ENCODE data around the gene DNAJB5.

The DNAJB5 gene

DNA sequence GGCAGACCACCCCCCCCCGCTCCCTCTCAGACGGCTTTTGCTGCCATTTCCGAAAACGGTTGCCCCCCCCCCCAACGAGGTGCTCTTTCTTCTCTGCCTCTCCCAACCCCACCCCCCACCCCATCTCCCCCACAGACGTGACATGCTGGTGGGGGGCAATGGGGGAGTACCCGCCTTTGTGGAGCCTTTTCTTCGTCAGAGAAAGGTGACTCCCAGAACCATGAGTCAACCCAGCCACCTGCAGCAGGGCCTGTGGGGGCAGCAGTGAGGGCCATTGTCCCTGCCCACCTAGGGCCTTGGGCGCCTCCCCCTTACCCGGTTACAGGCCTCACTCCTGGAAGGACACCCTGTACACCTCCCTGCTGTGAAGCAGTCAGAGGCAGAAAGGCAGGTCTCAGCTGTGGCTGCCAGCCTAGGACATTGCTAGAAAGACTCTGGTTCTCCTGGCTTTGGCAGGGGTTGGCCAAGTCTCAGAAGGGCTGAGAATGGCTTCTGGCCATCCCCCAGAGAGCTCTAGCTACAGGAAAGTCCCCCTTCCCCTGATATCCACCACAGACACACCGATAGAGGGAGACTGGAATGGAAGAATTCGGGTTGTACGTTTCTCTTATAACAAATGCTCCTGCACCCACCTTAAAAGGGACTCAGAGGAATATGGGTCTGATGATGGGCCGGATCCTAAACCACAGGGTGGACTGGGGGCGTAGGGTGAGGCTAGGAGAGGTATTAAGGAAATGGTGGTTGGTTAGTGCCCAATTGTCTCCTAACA is 2.2 kb downstream of the DNAJB5 start:
- DNase-seq (ENCODE audit: low read depth): peak; percentile 55
- no peak overlapping the region for H3K4me3 ChIP-seq (ENCODE audit: low read depth, low read length)
- TF ChIP-seq, protein P1, sequence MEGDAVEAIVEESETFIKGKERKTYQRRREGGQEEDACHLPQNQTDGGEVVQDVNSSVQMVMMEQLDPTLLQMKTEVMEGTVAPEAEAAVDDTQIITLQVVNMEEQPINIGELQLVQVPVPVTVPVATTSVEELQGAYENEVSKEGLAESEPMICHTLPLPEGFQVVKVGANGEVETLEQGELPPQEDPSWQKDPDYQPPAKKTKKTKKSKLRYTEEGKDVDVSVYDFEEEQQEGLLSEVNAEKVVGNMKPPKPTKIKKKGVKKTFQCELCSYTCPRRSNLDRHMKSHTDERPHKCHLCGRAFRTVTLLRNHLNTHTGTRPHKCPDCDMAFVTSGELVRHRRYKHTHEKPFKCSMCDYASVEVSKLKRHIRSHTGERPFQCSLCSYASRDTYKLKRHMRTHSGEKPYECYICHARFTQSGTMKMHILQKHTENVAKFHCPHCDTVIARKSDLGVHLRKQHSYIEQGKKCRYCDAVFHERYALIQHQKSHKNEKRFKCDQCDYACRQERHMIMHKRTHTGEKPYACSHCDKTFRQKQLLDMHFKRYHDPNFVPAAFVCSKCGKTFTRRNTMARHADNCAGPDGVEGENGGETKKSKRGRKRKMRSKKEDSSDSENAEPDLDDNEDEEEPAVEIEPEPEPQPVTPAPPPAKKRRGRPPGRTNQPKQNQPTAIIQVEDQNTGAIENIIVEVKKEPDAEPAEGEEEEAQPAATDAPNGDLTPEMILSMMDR (IDR thresholded peaks at IDR 0.05; ENCODE audit: low read depth, low read length): peak; percentile 30
- no peak for TF ChIP-seq POLR2A (IDR thresholded peaks at IDR 0.05; ENCODE audit: extremely low read depth, insufficient read length)
- TF ChIP-seq, protein P2, sequence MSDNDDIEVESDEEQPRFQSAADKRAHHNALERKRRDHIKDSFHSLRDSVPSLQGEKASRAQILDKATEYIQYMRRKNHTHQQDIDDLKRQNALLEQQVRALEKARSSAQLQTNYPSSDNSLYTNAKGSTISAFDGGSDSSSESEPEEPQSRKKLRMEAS (IDR thresholded peaks at IDR 0.05; ENCODE audit: low read depth, low read length): 0 out of 2 replicates have a peak, but pooled peaks have one; percentile 2
- no peak for TF ChIP-seq MYC (IDR thresholded peaks at IDR 0.05; ENCODE audit: low read depth, low read length)

DNA sequence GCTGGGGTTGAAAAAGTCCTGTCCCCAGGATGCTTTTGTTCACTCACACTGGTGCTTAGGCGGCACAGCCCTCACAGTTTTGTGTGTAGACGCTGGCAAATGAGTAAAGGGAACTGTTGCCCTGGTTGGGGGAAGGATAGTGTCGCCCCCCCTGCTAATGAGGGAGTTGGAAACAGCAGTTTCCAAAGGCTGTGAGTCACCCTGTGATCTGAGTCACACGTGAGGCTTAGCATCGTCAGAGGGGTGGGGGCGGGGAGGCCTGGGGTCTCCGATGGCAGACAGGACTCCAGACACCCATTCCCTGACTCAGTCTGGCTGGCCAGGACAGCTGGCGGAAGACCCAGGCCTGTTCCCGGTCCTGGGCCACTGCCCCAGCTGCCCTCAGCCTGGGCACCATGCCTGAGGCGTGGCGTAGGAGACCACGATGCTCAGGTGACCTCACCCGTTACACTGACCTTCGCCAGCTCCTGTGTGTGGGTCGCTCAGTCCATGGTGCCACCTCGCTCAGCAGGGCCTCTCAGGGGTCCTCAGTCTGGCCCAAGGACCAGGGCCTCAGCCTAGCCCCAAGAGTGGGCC is 2.9 kb downstream of the DNAJB5 start:
- DNase-seq (ENCODE audit: low read depth): peak; percentile 93
- H3K4me3 ChIP-seq (ENCODE audit: low read depth, low read length): no peak overlapping the region
- no peak for TF ChIP-seq POLR2A (IDR thresholded peaks at IDR 0.05; ENCODE audit: extremely low read depth, insufficient read length)
- TF ChIP-seq, protein P1 (IDR thresholded peaks at IDR 0.05; ENCODE audit: low read depth, low read length): no peak
- TF ChIP-seq, protein P2 (IDR thresholded peaks at IDR 0.05; ENCODE audit: low read depth, low read length): peak; percentile 87
- TF ChIP-seq MYC (IDR thresholded peaks at IDR 0.05; ENCODE audit: low read depth, low read length): peak; percentile 90

- no peak overlapping the region for H3K4me3 ChIP-seq (ENCODE audit: low read depth, low read length)
- TF ChIP-seq POLR2A (IDR thresholded peaks at IDR 0.05; ENCODE audit: extremely low read depth, insufficient read length): peak; percentile 16
- no peak for TF ChIP-seq MYC (IDR thresholded peaks at IDR 0.05; ENCODE audit: low read depth, low read length)
- DNase-seq (ENCODE audit: low read depth): peak; percentile 60
Observed at GRCh38 chr9:34993502-34994259, 4.1 kb downstream of the DNAJB5 start.

DNA sequence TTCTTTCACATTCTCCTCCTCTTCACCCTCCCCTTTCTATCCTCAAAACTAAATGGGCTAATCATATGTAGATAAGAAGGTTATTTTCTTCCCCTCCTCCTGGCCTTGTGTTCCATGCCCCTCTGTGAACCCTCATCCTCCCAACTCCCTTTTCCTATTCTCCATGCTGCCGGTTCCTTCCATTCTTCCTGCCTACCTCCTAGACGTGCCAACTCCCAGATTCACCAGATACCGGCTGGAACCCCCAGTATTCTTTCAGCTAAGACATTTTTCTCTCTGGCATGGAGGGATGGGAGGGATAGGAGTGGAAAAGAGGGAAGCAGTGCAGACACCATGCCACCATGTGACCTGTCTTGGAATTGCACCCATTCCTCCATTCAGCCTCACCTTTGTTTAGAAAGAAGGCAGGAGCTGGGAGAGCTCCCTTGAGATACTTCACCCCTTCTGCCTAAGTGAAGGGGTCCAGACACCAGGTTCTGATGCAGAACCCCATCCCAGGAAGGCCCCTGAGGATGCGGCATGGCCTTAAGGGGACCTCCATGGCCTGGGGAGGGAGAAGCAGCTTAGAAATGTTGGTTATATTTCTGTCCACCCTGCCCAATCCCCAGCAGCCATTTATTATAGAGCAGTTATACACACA is 4.8 kb downstream of the DNAJB5 start:
- DNase-seq (ENCODE audit: low read depth): peak; percentile 68
- TF ChIP-seq, protein P2 (IDR thresholded peaks at IDR 0.05; ENCODE audit: low read depth, low read length): peak; percentile 85
- TF ChIP-seq MYC (IDR thresholded peaks at IDR 0.05; ENCODE audit: low read depth, low read length) (peak; percentile 54), POLR2A (IDR thresholded peaks at IDR 0.05; ENCODE audit: extremely low read depth, insufficient read length) (no peak)
- TF ChIP-seq, protein P1 (IDR thresholded peaks at IDR 0.05; ENCODE audit: low read depth, low read length): peak; percentile 95
- no peak overlapping the region for H3K4me3 ChIP-seq (ENCODE audit: low read depth, low read length)

- TF ChIP-seq POLR2A (IDR thresholded peaks at IDR 0.05; ENCODE audit: extremely low read depth, insufficient read length): no peak
- peak; percentile 98 for TF ChIP-seq MYC (IDR thresholded peaks at IDR 0.05; ENCODE audit: low read depth, low read length)
- TF ChIP-seq, protein P2 (IDR thresholded peaks at IDR 0.05; ENCODE audit: low read depth, low read length): peak; percentile 92
- peak; percentile 81 for DNase-seq (ENCODE audit: low read depth)
- no peak overlapping the region for H3K4me3 ChIP-seq (ENCODE audit: low read depth, low read length)
Observed at GRCh38 chr9:34994900-34995669, 5.5 kb downstream of the DNAJB5 start.

- peak; percentile 67 for DNase-seq (ENCODE audit: low read depth)
- TF ChIP-seq POLR2A (IDR thresholded peaks at IDR 0.05; ENCODE audit: extremely low read depth, insufficient read length): no peak
- no peak for TF ChIP-seq MYC (IDR thresholded peaks at IDR 0.05; ENCODE audit: low read depth, low read length)
- TF ChIP-seq, protein P2 (IDR thresholded peaks at IDR 0.05; ENCODE audit: low read depth, low read length): no peak
- TF ChIP-seq, protein P1 (IDR thresholded peaks at IDR 0.05; ENCODE audit: low read depth, low read length): no peak
- H3K4me3 ChIP-seq (ENCODE audit: low read depth, low read length): no peak overlapping the region
Observed at GRCh38 chr9:34995670-34996060, 6.1 kb downstream of the DNAJB5 start.

Data from NB4 (cell line).